Loucy (cell line): Measurements from ENCODE around the gene SPATA17.

Experiments used
- H2AFZ ChIP-seq: fragments of 200-600 bp; sonication (generic); 2 replicates; pipeline ENCODE4 v1.6.0; 2016; ENCODE audit warnings: antibody characterized with exemption, mild to moderate bottlenecking, low read length, moderate library complexity
- H3F3A ChIP-seq: fragments of 200-600 bp; 2 replicates; pipeline ENCODE4 v1.6.0; 2016; ENCODE audit warnings: antibody characterized with exemption, low read depth, mild to moderate bottlenecking
- H3K27me3 ChIP-seq: fragments of 200-600 bp; sonication (generic); 2 replicates; pipeline ENCODE4 v1.6.1; 2014; ENCODE audit warnings: low read length, mild to moderate bottlenecking; ENCODE audit not compliant: insufficient read depth, poor library complexity, severe bottlenecking
- H3K36me3 ChIP-seq: fragments of 200-600 bp; sonication (generic); 2 replicates; pipeline ENCODE4 v1.6.1; 2016; ENCODE audit warnings: low read length; ENCODE audit not compliant: insufficient read depth
- H3K4me1 ChIP-seq: fragments of 200-600 bp; sonication (generic); 2 replicates; pipeline ENCODE4 v1.5.1; 2014; ENCODE audit warnings: low read length, mild to moderate bottlenecking; ENCODE audit not compliant: insufficient read depth, poor library complexity, severe bottlenecking
- H3K4me2 ChIP-seq: fragments of 200-600 bp; sonication (generic); 2 replicates; pipeline ENCODE4 v1.6.0; 2014; ENCODE audit warnings: antibody characterized with exemption, low read length, low read depth, mild to moderate bottlenecking; ENCODE audit not compliant: poor library complexity, severe bottlenecking
- H3K4me3 ChIP-seq: fragments of 200-600 bp; sonication (generic); 2 replicates; pipeline ENCODE4 v1.5.1; 2014; ENCODE audit warnings: low read length, mild to moderate bottlenecking, mixed read lengths; ENCODE audit not compliant: poor library complexity, severe bottlenecking
- H3K79me2 ChIP-seq: fragments of 200-600 bp; sonication (generic); 2 replicates; pipeline ENCODE4 v1.6.1; 2014; ENCODE audit warnings: low read length; ENCODE audit not compliant: insufficient read depth
- H3K9ac ChIP-seq: fragments of 200-600 bp; sonication (generic); 2 replicates; pipeline ENCODE4 v1.6.0; 2014; ENCODE audit warnings: mild to moderate bottlenecking, low read depth, low read length, moderate library complexity; ENCODE audit not compliant: poor library complexity, severe bottlenecking
- H3K9me2 ChIP-seq: fragments of 200-600 bp; sonication (generic); replicated peaks from 2 replicates; pipeline ENCODE4 v1.6.1; 2016; ENCODE audit warnings: low read depth, low read length, mixed read lengths
- H3K9me3 ChIP-seq: fragments of 200-600 bp; sonication (generic); 2 replicates; pipeline ENCODE4 v1.6.1; 2014; ENCODE audit warnings: mild to moderate bottlenecking, antibody characterized with exemption, low read length, low read depth; ENCODE audit not compliant: insufficient read depth
- H4K20me1 ChIP-seq: fragments of 200-600 bp; sonication (generic); 2 replicates; pipeline ENCODE4 v1.6.0; 2014; ENCODE audit warnings: antibody characterized with exemption, low read length, mild to moderate bottlenecking; ENCODE audit not compliant: insufficient read depth, poor library complexity, severe bottlenecking
- CTCF ChIP-seq: fragments of 200-600 bp; sonication (generic); conservative IDR thresholded peaks from 2 replicates; pipeline ENCODE4 v1.5.1; 2014; ENCODE audit warnings: mild to moderate bottlenecking, antibody characterized with exemption, low read length
- EZH2phosphoT487 ChIP-seq: fragments of 200-600 bp; IDR thresholded peaks from 2 replicates; pipeline ENCODE4 v1.6.1; 2018; ENCODE audit warnings: antibody characterized with exemption, mild to moderate bottlenecking, moderate library complexity, borderline replicate concordance

SPATA17 gene

GRCh38 chr1:217917281-217917887, 286.2 kb downstream of the SPATA17 start:
- no peak overlapping the region for H3K9ac ChIP-seq
- H2AFZ ChIP-seq: no peak overlapping the region
- H3K4me2 ChIP-seq: no peak overlapping the region
- no peak overlapping the region for H3K4me3 ChIP-seq
- no peaks in the 10 kb centered on the region for H3K4me1 ChIP-seq
- TF ChIP-seq EZH2phosphoT487 (no peak), CTCF (no peak)
- H3F3A ChIP-seq: no peaks in the 10 kb centered on the region
- no peaks in the 10 kb centered on the region for H3K36me3 ChIP-seq
- H4K20me1 ChIP-seq: no peaks in the 10 kb centered on the region
- no peaks in the 10 kb centered on the region for H3K79me2 ChIP-seq
- H3K9me3 ChIP-seq: no peaks in the 10 kb centered on the region
- no peaks in the 10 kb centered on the region for H3K27me3 ChIP-seq
- H3K9me2 ChIP-seq: no peaks in the 10 kb centered on the region

- H3K4me3 ChIP-seq: no peak overlapping the region
- no peaks in the 10 kb centered on the region for H3F3A ChIP-seq
- no peaks in the 10 kb centered on the region for H3K79me2 ChIP-seq
- H3K36me3 ChIP-seq: no peaks in the 10 kb centered on the region
- no peak overlapping the region for H2AFZ ChIP-seq
- H3K9me2 ChIP-seq: no peaks in the 10 kb centered on the region
- H3K9ac ChIP-seq: no peak overlapping the region
- no peaks in the 10 kb centered on the region for H3K4me1 ChIP-seq
- H4K20me1 ChIP-seq: no peaks in the 10 kb centered on the region
- TF ChIP-seq CTCF (no peak), EZH2phosphoT487 (no peak)
- H3K27me3 ChIP-seq: no peaks in the 10 kb centered on the region
- H3K4me2 ChIP-seq: no peak overlapping the region
- H3K9me3 ChIP-seq: no peaks in the 10 kb centered on the region
Measured at GRCh38 chr1:217919683-217920388, 288.7 kb downstream of the SPATA17 start.
